HepG2 (cell line): ENCODE data around the gene CBFA2T2. TPM values are rescaled to one million over a fixed set of nuclear protein-coding genes. Genes with fewer than 3 reads are reported as not detected.

Experiments
- EED ChIP-seq: sonication (generic); formaldehyde crosslinking; IDR thresholded peaks from 2 replicates; pipeline ENCODE4 v1.5.0; 2020; ENCODE audit warnings: mild to moderate bottlenecking, missing genetic modification reagents
- FOXK1 ChIP-seq: sonication (generic); formaldehyde crosslinking; IDR thresholded peaks from 2 replicates; pipeline ENCODE4 v1.4.0; 2020; ENCODE audit warnings: low read depth, missing genetic modification reagents, borderline replicate concordance
- HNF4G ChIP-seq, 2 experiments: sonication (generic) in 1 of 2; formaldehyde crosslinking in 1 of 2; IDR thresholded peaks; 2 replicates each; pipeline versions ENCODE4 v1.4.0 to v1.6.1; 2011 to 2020; ENCODE audit warnings: borderline replicate concordance in 2 of 2, low read depth in 2 of 2, mild to moderate bottlenecking in 2 of 2, low read length in 1 of 2, missing genetic modification reagents in 1 of 2, moderate library complexity in 1 of 2
- HNRNPL ChIP-seq: fragments of 200-400 bp; formaldehyde crosslinking; IDR thresholded peaks from 2 replicates; pipeline ENCODE4 v1.6.1; 2017; ENCODE audit warnings: mild to moderate bottlenecking, low read depth, low read length
- KLF9 ChIP-seq: IDR thresholded peaks from 2 replicates; pipeline ENCODE4 v1.6.1; 2016; ENCODE audit warnings: low read depth
- MBNL3 ChIP-seq: fragments of 250-450 bp; sonication (Bioruptor Pico); conservative IDR thresholded peaks from 2 replicates; pipeline ENCODE4 v1.8.0; 2022; ENCODE audit warnings: mild to moderate bottlenecking, inconsistent platforms
- NFE2L2 ChIP-seq: fragments of 150-350 bp; IDR thresholded peaks from 2 replicates; pipeline ENCODE4 v1.6.1; 2014; ENCODE audit warnings: low read length
- PAX8 ChIP-seq: sonication (generic); formaldehyde crosslinking; IDR thresholded peaks from 2 replicates; pipeline ENCODE4 v1.8.0; 2022; ENCODE audit warnings: mild to moderate bottlenecking, missing genetic modification reagents, borderline replicate concordance
- PRMT3 ChIP-seq: sonication (generic); formaldehyde crosslinking; IDR thresholded peaks from 2 replicates; pipeline ENCODE4 v1.8.1; 2022; ENCODE audit warnings: low read depth, mild to moderate bottlenecking, moderate library complexity, missing genetic modification reagents, borderline replicate concordance
- TGIF2 ChIP-seq: IDR thresholded peaks from 2 replicates; pipeline ENCODE4 v1.6.1; 2016; ENCODE audit warnings: control low read depth, missing compliant biosample characterization
- WIZ ChIP-seq: sonication (generic); formaldehyde crosslinking; IDR thresholded peaks from 2 replicates; pipeline ENCODE4 v1.5.1; 2020; ENCODE audit warnings: mild to moderate bottlenecking, missing genetic modification reagents
- YEATS2 ChIP-seq: sonication (generic); formaldehyde crosslinking; IDR thresholded peaks from 2 replicates; pipeline ENCODE4 v1.4.0; 2020; ENCODE audit warnings: missing genetic modification reagents, borderline replicate concordance
- YY1 ChIP-seq: IDR thresholded peaks from 2 replicates; pipeline ENCODE4 v1.6.1; 2011; ENCODE audit warnings: low read length, low read depth, moderate library complexity, mild to moderate bottlenecking; ENCODE audit not compliant: insufficient read depth, insufficient replicate concordance
- ZFY ChIP-seq: sonication (generic); formaldehyde crosslinking; IDR thresholded peaks from 2 replicates; pipeline ENCODE4 v1.4.0; 2020; ENCODE audit warnings: missing genetic modification reagents
- ZMYM2 ChIP-seq: sonication (generic); formaldehyde crosslinking; IDR thresholded peaks from 2 replicates; pipeline ENCODE4 v1.8.0; 2022; ENCODE audit warnings: mild to moderate bottlenecking, missing genetic modification reagents
- ZNF3 ChIP-seq: IDR thresholded peaks from 2 replicates; pipeline ENCODE4 v1.7.0; 2017; ENCODE audit warnings: inconsistent platforms
- ZNF382 ChIP-seq: sonication (generic); formaldehyde crosslinking; IDR thresholded peaks from 2 replicates; pipeline ENCODE4 v1.5.0; 2020; ENCODE audit warnings: missing genetic modification reagents, mild to moderate bottlenecking, borderline replicate concordance
- ZNF441 ChIP-seq: sonication (generic); formaldehyde crosslinking; IDR thresholded peaks from 2 replicates; pipeline ENCODE4 v1.7.0; 2021; ENCODE audit warnings: missing genetic modification reagents, borderline replicate concordance
- ZNF563 ChIP-seq: sonication (generic); formaldehyde crosslinking; IDR thresholded peaks from 2 replicates; pipeline ENCODE4 v1.8.0; 2022; ENCODE audit warnings: mild to moderate bottlenecking, moderate library complexity, missing genetic modification reagents
- ZNF597 ChIP-seq: sonication (generic); formaldehyde crosslinking; IDR thresholded peaks from 2 replicates; pipeline ENCODE4 v1.5.0; 2020; ENCODE audit warnings: missing genetic modification reagents
- ZNF768 ChIP-seq: sonication (generic); formaldehyde crosslinking; IDR thresholded peaks from 2 replicates; pipeline ENCODE4 v1.4.0; 2020; ENCODE audit warnings: missing genetic modification reagents
- ZNF790 ChIP-seq: sonication (generic); formaldehyde crosslinking; IDR thresholded peaks from 2 replicates; pipeline ENCODE4 v1.8.0; 2022; ENCODE audit warnings: missing genetic modification reagents, mild to moderate bottlenecking, borderline replicate concordance
- ZNF878 ChIP-seq: sonication (generic); formaldehyde crosslinking; IDR thresholded peaks from 2 replicates; pipeline ENCODE4 v1.8.1; 2023; ENCODE audit warnings: mild to moderate bottlenecking, missing genetic modification reagents, moderate library complexity
- polyA plus RNA-seq, 8 experiments: library from polyadenylated mRNA; depleted of rRNA in 3 of 8; stranded (reverse) in 7 of 8; unstranded in 1 of 8; fragments of >200 nt; fragmentation: Illumina TruSeq in 4 of 8; extraction: Trizol in 4 of 8; gene quantifications; 2 replicates each; pipeline versions ENCODE4 v1.2.1 to v1.2.3, GENCODE V29; 2011 to 2016; ENCODE audit warnings: low read depth in 4 of 8, missing spikeins in 1 of 8, mixed read lengths in 1 of 8; ENCODE audit not compliant: insufficient read depth in 1 of 8
- total RNA-seq, 5 experiments: library from RNA; depleted of rRNA; stranded (reverse); fragments of >200 nt; fragmentation: Illumina TruSeq; extraction: Trizol; gene quantifications; 2 replicates each; pipeline ENCODE4 v1.2.3, GENCODE V29; 2016; ENCODE audit warnings: low read depth in 1 of 5
- TF ChIP-seq, protein P1 (sequence below): sonication (generic); formaldehyde crosslinking; conservative IDR thresholded peaks from 2 replicates; pipeline ENCODE4 v1.4.0; 2020; ENCODE audit warnings: missing genetic modification reagents
- TF ChIP-seq, protein P2 (sequence below): sonication (generic); IDR thresholded peaks from 2 replicates; pipeline ENCODE4 v1.6.1; 2016; ENCODE audit warnings: low read depth, borderline replicate concordance

CBFA2T2 gene
- total and polyA plus RNA-seq, 2 of the 13 experiments (the other 11 are each of a cell fraction or from before 2014, with no cell fraction given), result 6.3 to 21.2 TPM

- TF ChIP-seq ZNF597 (CRISPR knock-in tag) (no peak), ZNF563 (no peak), MBNL3 (CRISPR knock-in tag) (no peak), WIZ (CRISPR knock-in tag) (no peak), ZNF3 (no peak), ZNF441 (CRISPR knock-in tag) (no peak), YY1 (no peak), TGIF2 (CRISPR knock-in tag) (no peak), HNF4G (IDR thresholded peaks at IDR 0.05; ENCODE audit: borderline replicate concordance, low read depth, low read length) (no peak), HNF4G (CRISPR knock-in tag; IDR thresholded peaks at IDR 0.05; ENCODE audit: borderline replicate concordance, low read depth) (no peak), EED (no peak), HNRNPL (no peak), ZNF790 (CRISPR knock-in tag) (no peak), PRMT3 (CRISPR knock-in tag) (no peak), ZNF382 (no peak), ZMYM2 (CRISPR knock-in tag) (no peak), YEATS2 (CRISPR knock-in tag) (peak; percentile 79; the same call in 1 of the 2 replicates), PAX8 (CRISPR knock-in tag) (no peak), ZNF878 (CRISPR knock-in tag) (peak; percentile 21; the same call in 1 of the 2 replicates), ZFY (CRISPR knock-in tag) (no peak), ZNF768 (CRISPR knock-in tag) (no peak), KLF9 (CRISPR knock-in tag) (no peak), FOXK1 (CRISPR knock-in tag) (peak; percentile 80; the same call in 1 of the 2 replicates), NFE2L2 (no peak)
- TF ChIP-seq, protein P1, sequence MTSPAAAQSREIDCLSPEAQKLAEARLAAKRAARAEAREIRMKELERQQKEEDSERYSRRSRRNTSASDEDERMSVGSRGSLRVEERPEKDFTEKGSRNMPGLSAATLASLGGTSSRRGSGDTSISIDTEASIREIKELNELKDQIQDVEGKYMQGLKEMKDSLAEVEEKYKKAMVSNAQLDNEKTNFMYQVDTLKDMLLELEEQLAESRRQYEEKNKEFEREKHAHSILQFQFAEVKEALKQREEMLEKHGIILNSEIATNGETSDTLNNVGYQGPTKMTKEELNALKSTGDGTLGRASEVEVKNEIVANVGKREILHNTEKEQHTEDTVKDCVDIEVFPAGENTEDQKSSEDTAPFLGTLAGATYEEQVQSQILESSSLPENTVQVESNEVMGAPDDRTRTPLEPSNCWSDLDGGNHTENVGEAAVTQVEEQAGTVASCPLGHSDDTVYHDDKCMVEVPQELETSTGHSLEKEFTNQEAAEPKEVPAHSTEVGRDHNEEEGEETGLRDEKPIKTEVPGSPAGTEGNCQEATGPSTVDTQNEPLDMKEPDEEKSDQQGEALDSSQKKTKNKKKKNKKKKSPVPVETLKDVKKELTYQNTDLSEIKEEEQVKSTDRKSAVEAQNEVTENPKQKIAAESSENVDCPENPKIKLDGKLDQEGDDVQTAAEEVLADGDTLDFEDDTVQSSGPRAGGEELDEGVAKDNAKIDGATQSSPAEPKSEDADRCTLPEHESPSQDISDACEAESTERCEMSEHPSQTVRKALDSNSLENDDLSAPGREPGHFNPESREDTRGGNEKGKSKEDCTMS (CRISPR knock-in tag), result no peak
- TF ChIP-seq, protein P2, sequence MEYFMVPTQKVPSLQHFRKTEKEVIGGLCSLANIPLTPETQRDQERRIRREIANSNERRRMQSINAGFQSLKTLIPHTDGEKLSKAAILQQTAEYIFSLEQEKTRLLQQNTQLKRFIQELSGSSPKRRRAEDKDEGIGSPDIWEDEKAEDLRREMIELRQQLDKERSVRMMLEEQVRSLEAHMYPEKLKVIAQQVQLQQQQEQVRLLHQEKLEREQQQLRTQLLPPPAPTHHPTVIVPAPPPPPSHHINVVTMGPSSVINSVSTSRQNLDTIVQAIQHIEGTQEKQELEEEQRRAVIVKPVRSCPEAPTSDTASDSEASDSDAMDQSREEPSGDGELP, result peak; percentile 93
These were observed 72.1 kb downstream of the CBFA2T2 start (continued) for GRCh38 chr20:33561692-33562601.
